PC-9 (cell line): Measurements from ENCODE around the gene HMHB1. TPM values are rescaled to one million over a fixed set of nuclear protein-coding genes. Genes with fewer than 3 reads are reported as not detected.
A peak's percentile ranks its signal among the peaks of the same experiment; 100 is the strongest.

Source experiments
- BruUV-seq: library from RNA; stranded (reverse); fragments of 400-500 nt; replicated peaks from 2 replicates; lab custom pipeline; 2021; lab: Mats Ljungman, UMichigan
- CTCF ChIA-PET: fragments of 300-600 bp; sonication (Branson Sonifier 250); formaldehyde crosslinking; loops from one replicate; lab custom pipeline; 2022; ENCODE audit warnings: antibody characterized with exemption; lab: Charles Lee
- POLR2A ChIA-PET: fragments of 300-600 bp; sonication (Branson Sonifier 250); formaldehyde crosslinking; loops from one replicate; lab custom pipeline; 2022; ENCODE audit warnings: antibody characterized with exemption; ENCODE audit not compliant: unreplicated experiment; lab: Charles Lee
- DNase-seq, 2 experiments: peaks; one replicate each; pipeline versions ENCODE4 v3.0.0 to v3.0.0-alpha.2; 2015 to 2022; ENCODE audit warnings: mixed read lengths in 1 of 2
- H2AFZ ChIP-seq: fragments of 200-600 bp; sonication (generic); 2 replicates; pipeline ENCODE4 v1.8.1; 2017; ENCODE audit warnings: antibody characterized with exemption
- H3F3A ChIP-seq: fragments of 200-600 bp; sonication (generic); 2 replicates; pipeline ENCODE4 v1.8.1; 2017; ENCODE audit warnings: antibody characterized with exemption, mild to moderate bottlenecking, low read depth; ENCODE audit not compliant: insufficient read depth
- H3K27ac ChIP-seq: fragments of 200-600 bp; sonication (generic); 2 replicates; pipeline ENCODE4 v1.6.1; 2016; ENCODE audit warnings: mixed run types
- H3K27me3 ChIP-seq: fragments of 200-600 bp; sonication (generic); 2 replicates; pipeline ENCODE4 v1.6.1; 2016; ENCODE audit warnings: low read depth, mixed run types; ENCODE audit not compliant: insufficient read depth
- H3K36me3 ChIP-seq: fragments of 200-600 bp; sonication (generic); 2 replicates; pipeline ENCODE4 v1.6.1; 2016; ENCODE audit warnings: low read depth, mixed run types
- H3K4me1 ChIP-seq: fragments of 200-600 bp; sonication (generic); replicated peaks from 2 replicates; pipeline ENCODE4 v1.6.1; 2016; ENCODE audit warnings: mixed run types; ENCODE audit not compliant: insufficient read depth
- H3K4me2 ChIP-seq: fragments of 200-600 bp; sonication (generic); 2 replicates; pipeline ENCODE4 v1.6.1; 2017; ENCODE audit warnings: mixed run types
- H3K4me3 ChIP-seq: fragments of 200-600 bp; sonication (generic); 2 replicates; pipeline ENCODE4 v1.6.1; 2016; ENCODE audit warnings: mixed run types
- H3K79me2 ChIP-seq: fragments of 200-600 bp; sonication (generic); 2 replicates; pipeline ENCODE4 v1.6.1; 2017; ENCODE audit warnings: low read depth, mixed run types
- H3K9me2 ChIP-seq: fragments of 200-600 bp; sonication (generic); 2 replicates; pipeline ENCODE4 v1.8.1; 2017; ENCODE audit warnings: mild to moderate bottlenecking; ENCODE audit not compliant: insufficient read depth
- H3K9me3 ChIP-seq: fragments of 200-600 bp; sonication (generic); 2 replicates; pipeline ENCODE4 v1.8.1; 2016; ENCODE audit warnings: low read depth; ENCODE audit not compliant: insufficient read depth
- H4K20me1 ChIP-seq: fragments of 200-600 bp; sonication (generic); 2 replicates; pipeline ENCODE4 v1.8.1; 2017; ENCODE audit not compliant: insufficient read depth
- EZH2 ChIP-seq: fragments of 200-600 bp; sonication (generic); IDR thresholded peaks from 2 replicates; pipeline ENCODE4 v1.8.0; 2017; ENCODE audit warnings: antibody characterized with exemption, low read depth
- intact Hi-C: fragments of 100-400 bp; cut with micrococcal nuclease; formaldehyde crosslinking; loops from one replicate; pipeline ENCODE4 v1.10.0; 2022; ENCODE audit not compliant: unreplicated experiment
- total RNA-seq: library from RNA; stranded (reverse); gene quantifications from 2 replicates; pipeline ENCODE4 v1.2.3, GENCODE V29; 2021
- TF ChIP-seq, protein P1 (sequence below): fragments of 200-600 bp; sonication (generic); conservative IDR thresholded peaks from 2 replicates; pipeline ENCODE4 v1.6.1; 2017; ENCODE audit warnings: mixed run types, antibody characterized with exemption, mild to moderate bottlenecking, moderate library complexity

Gene HMHB1
- total RNA-seq, 1 experiment from 2014 or later = not detected

DNA sequence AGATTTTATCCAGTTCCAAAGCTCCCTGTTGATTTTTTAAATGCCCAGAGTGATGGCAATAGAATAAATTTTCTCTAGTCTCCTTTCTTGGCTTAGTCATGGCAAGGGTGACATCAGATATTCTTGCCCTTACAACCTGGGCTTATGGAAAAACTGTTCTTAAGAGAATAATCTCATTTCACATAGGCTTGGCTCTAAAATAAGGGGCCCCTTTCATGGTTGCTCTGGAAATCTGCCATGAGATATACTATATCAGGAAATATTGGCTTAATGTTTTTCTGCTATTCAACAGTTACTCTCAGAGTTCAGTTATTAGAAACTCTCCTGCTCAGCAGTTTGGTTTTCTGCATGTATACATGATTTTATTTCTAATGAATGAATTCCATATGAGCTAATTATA is 7.8 kb downstream of the HMHB1 start:
- CTCF ChIA-PET = interaction anchor here (0.6 kb wide), 1 partner anchor 147 kb away, joined by 9 read pairs; no protein-coding TSS in a partner anchor
- H3K27ac ChIP-seq = no peak overlapping the region
- H3K79me2 ChIP-seq = no peaks in the 10 kb centered on the region
- no peaks in the 10 kb centered on the region for H3K27me3 ChIP-seq
- no peaks in the 10 kb centered on the region for H3F3A ChIP-seq
- H3K4me1 ChIP-seq = no peaks in the 10 kb centered on the region
- no peaks in the 10 kb centered on the region for H3K9me2 ChIP-seq
- intact Hi-C loops = loop anchor here (10.0 kb wide), 3 partner anchors 165 to 615 kb away; no protein-coding TSS in a partner anchor
- no peak for TF ChIP-seq EZH2
- TF ChIP-seq, protein P1, sequence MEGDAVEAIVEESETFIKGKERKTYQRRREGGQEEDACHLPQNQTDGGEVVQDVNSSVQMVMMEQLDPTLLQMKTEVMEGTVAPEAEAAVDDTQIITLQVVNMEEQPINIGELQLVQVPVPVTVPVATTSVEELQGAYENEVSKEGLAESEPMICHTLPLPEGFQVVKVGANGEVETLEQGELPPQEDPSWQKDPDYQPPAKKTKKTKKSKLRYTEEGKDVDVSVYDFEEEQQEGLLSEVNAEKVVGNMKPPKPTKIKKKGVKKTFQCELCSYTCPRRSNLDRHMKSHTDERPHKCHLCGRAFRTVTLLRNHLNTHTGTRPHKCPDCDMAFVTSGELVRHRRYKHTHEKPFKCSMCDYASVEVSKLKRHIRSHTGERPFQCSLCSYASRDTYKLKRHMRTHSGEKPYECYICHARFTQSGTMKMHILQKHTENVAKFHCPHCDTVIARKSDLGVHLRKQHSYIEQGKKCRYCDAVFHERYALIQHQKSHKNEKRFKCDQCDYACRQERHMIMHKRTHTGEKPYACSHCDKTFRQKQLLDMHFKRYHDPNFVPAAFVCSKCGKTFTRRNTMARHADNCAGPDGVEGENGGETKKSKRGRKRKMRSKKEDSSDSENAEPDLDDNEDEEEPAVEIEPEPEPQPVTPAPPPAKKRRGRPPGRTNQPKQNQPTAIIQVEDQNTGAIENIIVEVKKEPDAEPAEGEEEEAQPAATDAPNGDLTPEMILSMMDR = no peak
- H3K9me3 ChIP-seq = no peaks in the 10 kb centered on the region
- no peak for DNase-seq
- no peaks in the 10 kb centered on the region for H3K36me3 ChIP-seq
- POLR2A ChIA-PET = no interaction called here
- H4K20me1 ChIP-seq = no peaks in the 10 kb centered on the region
- no TSS peak for BruUV-seq
- no peak overlapping the region for H3K4me3 ChIP-seq
- H2AFZ ChIP-seq = no peak overlapping the region
- H3K4me2 ChIP-seq = no peak overlapping the region

DNA sequence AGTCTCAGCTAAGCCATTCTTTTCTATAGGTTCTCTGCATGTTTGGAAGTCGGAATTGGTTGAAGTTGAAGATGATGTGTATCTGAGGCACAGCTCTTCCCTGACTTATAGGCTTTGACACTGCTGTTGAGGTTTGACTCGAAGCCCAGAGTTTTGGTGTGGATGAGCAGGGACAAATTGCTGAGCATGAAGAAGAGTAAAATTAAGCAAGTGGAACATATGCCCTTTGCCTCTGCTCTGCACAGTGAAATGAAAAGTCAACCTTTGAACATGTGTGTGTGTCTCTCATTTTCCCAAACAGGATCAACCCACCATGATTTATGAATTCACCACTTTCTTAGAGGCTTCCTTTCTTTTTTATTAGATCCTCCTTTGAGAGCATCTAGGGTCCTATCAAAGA is 8.5 kb downstream of the HMHB1 start:
- Histone ChIP-seq H2AFZ (no peak overlapping the region), H3F3A (no peaks in the 10 kb centered on the region), H3K36me3 (no peaks in the 10 kb centered on the region), H3K4me3 (no peak overlapping the region), H3K9me3 (no peaks in the 10 kb centered on the region), H3K4me1 (no peaks in the 10 kb centered on the region), H3K4me2 (no peak overlapping the region), H4K20me1 (no peaks in the 10 kb centered on the region), H3K27me3 (no peaks in the 10 kb centered on the region), H3K9me2 (no peaks in the 10 kb centered on the region), H3K27ac (no peak overlapping the region), H3K79me2 (no peaks in the 10 kb centered on the region)
- TF ChIP-seq, protein P1 = no peak
- TF ChIP-seq EZH2 = no peak
- POLR2A ChIA-PET = no interaction called here
- no peak for DNase-seq
- intact Hi-C loops = loop anchor here (10.0 kb wide), 3 partner anchors 166 to 616 kb away; no protein-coding TSS in a partner anchor
- no TSS peak for BruUV-seq
- CTCF ChIA-PET = interaction anchor here (0.6 kb wide), 1 partner anchor 898 kb away, joined by 5 read pairs; no protein-coding TSS in a partner anchor

DNA sequence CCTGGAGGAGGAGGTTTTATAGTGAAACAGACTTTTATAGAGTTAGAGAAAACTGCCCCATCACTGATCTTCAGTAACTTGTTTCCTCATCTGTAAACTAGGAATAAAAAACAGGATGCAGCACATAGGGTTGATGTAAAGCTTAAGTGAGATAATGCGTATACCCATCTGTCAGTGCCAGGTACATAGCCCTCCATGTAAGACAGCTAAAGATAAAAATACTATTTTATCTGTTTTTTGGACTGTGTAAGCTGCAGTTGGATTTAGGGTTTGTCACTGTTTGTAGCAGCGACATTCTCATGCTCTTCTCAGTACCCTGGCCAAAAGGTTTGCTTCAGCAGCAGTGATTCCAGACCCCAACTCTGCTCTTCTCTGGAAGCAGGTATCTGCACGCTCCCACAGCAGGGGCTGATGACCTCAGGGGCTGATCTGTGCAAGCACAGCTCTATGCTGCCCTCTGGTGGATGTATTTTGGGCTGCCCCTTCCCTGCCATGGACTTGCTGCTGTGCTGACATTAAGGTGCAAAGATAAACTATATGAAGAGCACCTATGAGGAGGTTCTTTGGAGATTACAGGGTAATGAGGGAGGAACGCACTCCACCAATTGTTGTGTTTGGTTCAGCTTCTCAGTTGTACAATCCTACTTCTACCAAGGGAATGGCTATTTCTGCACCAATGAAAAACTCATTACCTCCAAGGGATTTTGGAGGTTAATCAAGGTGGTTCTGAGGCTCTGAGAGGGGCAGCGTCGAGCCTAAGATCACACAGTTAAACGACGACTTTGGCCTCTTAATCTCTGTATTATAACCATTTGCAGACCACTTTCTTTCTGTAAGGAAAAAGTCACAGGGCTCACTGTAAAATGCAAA is 13.1 kb downstream of the HMHB1 start:
- peak; percentile 42 to 79 for DNase-seq
- H3F3A ChIP-seq = 0 out of 2 replicates have a peak, but pooled peaks cover 8% of the 10 kb centered on the region
- no peak for TF ChIP-seq EZH2
- TF ChIP-seq, protein P1 = peak; percentile 97
- no peaks in the 10 kb centered on the region for H3K27me3 ChIP-seq
- H3K4me1 ChIP-seq = peaks cover 15% of the 10 kb centered on the region
- intact Hi-C loops = loop anchor here (1.0 to 10.0 kb wide), 13 partner anchors 97 to 901 kb away; no protein-coding TSS in a partner anchor
- no peak overlapping the region for H2AFZ ChIP-seq
- H3K36me3 ChIP-seq = no peaks in the 10 kb centered on the region
- no peak overlapping the region for H3K4me2 ChIP-seq
- no peaks in the 10 kb centered on the region for H3K9me2 ChIP-seq
- BruUV-seq = no TSS peak
- H4K20me1 ChIP-seq = no peaks in the 10 kb centered on the region
- no peak overlapping the region for H3K4me3 ChIP-seq
- H3K79me2 ChIP-seq = no peaks in the 10 kb centered on the region
- H3K27ac ChIP-seq = no peak overlapping the region
- H3K9me3 ChIP-seq = no peaks in the 10 kb centered on the region
- ChIA-PET CTCF (interaction anchor here (0.6 to 1.0 kb wide), 4 partner anchors 96 to 822 kb away, joined by 3 to 4 read pairs (median 4); no protein-coding TSS in a partner anchor), POLR2A (interaction anchor here (0.5 kb wide), 1 partner anchor 143 kb away, joined by 3 read pairs; no protein-coding TSS in a partner anchor)
